ENCODE results near the gene UQCRHL. TPM values are rescaled to one million over a fixed set of nuclear protein-coding genes. Genes with fewer than 3 reads are reported as not detected.

The UQCRHL gene
- total RNA-seq, 1 donor from 2014 or later = 6.0 TPM

GRCh38 chr1:15804060-15804459 is 3.4 kb downstream of the UQCRHL start:
- ATAC-seq (no peak), DNase-seq (no peak)
- intact Hi-C loops (cut with micrococcal nuclease) = no loop called here

DNA sequence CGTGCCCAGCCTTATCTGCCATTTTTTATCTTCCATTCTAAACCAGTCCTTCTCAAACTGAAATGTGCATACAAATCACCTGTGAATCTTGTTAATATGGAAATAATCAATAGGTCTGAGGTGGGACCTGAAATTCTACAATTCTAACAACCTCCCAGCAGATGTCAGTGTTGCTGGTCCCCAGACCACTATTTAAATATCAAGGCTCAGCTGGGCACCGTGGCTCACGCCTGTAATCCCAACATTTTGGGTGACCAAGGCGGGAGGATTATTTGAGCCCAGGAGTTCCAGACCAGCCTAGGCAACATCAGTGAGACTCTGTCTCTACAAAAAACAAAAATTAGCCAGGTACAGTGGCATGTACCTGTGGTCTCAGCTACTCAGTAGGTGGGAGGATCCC is 4.1 kb downstream of the UQCRHL start:
- intact Hi-C loops (cut with micrococcal nuclease) = no loop called here
- ATAC-seq (no peak), DNase-seq (no peak)

DNA sequence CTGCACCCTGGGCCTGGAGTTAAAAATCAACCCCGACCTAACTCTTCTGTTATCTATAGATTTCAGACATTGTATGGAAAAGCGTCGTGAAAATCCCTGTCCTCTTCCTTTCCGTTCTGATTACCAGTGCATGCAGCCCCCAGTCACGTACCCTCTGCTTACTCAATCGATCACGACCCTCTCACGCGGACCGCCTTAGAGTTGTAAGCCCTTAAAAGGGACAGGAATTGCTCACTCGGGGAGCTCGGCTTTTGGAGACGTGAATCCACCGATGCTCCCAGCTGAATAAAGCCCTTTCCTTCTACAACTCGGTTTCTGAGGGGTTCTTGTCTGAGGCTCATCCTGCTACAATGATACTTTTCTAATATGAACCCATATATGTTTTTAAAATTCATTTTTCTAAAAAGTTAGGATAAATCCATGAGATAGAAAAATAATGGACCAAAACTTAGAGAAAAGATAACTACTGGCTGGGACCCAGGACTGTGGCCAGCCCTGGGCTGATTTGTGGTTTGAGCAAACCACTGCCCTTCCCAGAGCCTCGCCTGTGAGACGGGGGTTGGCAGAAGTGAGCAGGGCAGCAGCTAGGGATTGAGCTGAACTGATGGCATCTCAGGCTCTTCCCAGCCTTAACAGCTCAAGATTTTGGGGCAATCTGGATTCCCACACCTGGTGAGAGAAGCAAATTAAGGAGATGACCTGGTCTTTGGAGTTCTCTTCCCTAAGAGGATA is 5.0 kb downstream of the UQCRHL start:
- ATAC-seq = no peak
- intact Hi-C loops (cut with micrococcal nuclease) = no loop called here
- DNase-seq = no peak

DNA sequence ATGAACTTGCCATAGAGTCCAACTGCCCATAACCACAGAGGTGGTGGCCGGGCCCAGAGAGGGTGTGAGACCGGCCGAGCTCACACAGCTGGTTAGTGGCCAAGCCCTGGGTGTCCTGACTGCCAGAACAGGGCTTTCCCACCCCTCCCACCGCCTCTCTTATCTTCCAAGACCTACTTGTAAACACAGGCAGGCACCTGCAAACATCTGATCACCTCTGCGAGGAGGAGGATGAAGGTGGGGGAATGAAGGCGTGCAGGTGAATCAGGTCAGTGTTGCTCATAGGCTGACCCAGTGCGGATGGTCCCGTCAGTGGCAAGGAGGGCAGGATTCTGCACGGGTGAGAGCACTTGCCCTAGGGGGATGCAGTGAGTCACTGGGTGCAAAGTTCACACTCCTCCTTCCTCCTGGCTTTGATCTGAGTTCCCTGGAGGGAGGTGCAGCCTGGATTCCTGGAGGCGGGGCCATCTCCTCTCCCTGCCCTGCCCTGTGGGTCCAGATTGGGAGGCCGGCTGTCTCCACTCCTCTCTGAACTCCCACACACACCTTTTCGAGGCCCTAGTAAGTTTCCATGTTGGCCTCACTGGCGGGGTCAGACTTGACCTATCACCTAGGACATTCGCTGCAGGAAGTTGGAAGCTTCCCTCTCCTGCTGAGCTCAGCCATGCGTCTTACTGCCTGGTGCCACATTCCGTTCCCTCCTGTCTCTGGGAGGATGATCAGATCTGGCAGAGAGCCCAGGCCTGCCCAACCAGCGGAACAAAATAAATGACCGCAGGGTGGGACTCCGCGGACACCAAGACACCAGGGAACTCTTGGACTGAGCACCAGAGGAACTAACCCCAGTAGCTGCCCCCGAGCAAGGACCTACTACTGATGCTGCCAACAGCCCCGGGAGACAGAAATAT is 7.3 kb downstream of the UQCRHL start:
- ATAC-seq = peak; percentile 42
- DNase-seq = peak; percentile 33
- intact Hi-C loops (cut with micrococcal nuclease) = loop anchor here (10.0 kb wide), 1 partner anchor 195 kb away; no protein-coding TSS in a partner anchor

DNA sequence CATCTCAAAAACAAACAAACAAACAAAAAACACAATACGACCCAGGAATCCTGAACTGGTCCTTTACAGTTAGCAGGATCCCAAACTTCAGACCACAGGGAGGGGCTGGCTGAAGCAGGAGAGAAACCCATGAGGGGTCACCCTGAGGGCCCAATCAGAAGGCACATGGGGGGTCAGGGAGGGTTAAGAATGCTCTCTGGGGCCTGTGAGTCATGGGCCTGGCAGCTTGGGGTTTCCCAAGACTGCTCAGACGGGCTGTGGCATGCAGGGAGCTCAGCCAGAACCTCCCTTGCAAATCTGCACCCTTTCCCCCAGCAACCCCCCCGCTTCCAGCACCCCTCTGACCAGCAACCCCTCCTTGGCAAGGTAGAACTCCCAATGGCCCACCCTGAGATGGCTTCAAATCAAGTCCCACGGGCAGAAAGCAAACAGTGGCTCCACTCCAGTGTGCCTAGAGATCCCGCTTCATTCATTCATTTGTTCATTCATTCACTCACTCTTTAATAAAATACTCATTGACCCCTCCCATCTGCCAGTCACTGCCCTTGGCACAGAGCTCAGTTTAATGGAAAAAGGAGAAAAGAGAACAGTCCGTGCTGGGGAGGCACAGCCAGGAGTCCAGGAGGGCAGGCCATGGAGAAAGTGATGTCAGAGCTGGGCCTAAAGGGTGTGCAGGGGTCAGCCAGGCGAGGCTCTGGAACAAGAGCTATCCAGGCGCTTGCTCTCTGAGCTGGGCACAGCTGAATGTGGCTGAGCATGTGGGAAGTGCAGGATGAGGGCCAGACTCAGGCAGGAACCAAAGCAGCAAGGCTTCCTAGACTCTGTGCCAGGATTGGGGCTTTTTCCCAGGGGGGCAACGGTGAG is 8.2 kb downstream of the UQCRHL start:
- peak; percentile 54 for DNase-seq
- peak; percentile 68 for ATAC-seq
- intact Hi-C loops (cut with micrococcal nuclease) = loop anchor here (10.0 kb wide), 1 partner anchor 196 kb away; no protein-coding TSS in a partner anchor

DNA sequence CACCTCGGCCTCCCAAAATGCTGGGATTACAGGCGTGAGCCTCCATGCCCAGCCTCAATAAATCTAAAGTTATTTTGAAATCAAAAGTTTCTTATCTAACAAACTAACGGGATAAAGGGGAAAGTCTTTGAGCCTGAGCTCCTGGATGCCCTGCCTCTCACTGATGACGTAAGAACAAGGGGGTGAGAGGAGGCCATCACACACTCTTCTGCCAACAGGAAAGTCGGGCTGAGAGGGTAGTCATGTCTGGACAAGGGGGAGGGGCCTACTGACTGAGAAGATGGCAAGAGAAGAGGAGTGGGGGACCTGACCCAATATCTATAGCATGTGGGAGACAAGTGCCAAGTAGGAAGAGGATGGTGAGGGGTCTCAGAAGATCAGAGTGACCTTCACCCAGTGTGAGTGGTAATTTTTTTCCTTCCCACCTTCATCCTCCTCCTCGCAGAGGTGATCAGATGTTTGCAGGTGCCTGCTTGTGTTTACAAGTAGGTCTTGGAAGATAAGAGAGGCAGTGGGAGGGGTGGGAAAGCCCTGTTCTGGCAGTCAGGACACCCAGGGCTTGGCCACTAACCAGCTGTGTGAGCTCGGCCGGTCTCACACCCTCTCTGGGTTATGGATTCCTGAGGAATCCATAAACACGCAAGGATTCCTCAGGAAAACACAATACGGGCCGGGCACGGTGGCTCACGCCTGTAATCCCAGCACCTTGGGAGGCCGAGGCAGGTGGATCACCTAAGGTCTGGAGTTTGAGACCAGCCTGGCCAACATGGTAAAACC is 9.6 kb downstream of the UQCRHL start:
- DNase-seq (no peak), ATAC-seq (no peak)
- intact Hi-C loops (cut with micrococcal nuclease) = loop anchor here (10.0 kb wide), 1 partner anchor 197 kb away; no protein-coding TSS in a partner anchor

GRCh38 chr1:15796086-15796462 is 11.4 kb downstream of the UQCRHL start:
- intact Hi-C loops (cut with micrococcal nuclease) = loop anchor here (10.0 kb wide), 1 partner anchor 199 kb away; no protein-coding TSS in a partner anchor
- ATAC-seq (no peak), DNase-seq (no peak)

DNA sequence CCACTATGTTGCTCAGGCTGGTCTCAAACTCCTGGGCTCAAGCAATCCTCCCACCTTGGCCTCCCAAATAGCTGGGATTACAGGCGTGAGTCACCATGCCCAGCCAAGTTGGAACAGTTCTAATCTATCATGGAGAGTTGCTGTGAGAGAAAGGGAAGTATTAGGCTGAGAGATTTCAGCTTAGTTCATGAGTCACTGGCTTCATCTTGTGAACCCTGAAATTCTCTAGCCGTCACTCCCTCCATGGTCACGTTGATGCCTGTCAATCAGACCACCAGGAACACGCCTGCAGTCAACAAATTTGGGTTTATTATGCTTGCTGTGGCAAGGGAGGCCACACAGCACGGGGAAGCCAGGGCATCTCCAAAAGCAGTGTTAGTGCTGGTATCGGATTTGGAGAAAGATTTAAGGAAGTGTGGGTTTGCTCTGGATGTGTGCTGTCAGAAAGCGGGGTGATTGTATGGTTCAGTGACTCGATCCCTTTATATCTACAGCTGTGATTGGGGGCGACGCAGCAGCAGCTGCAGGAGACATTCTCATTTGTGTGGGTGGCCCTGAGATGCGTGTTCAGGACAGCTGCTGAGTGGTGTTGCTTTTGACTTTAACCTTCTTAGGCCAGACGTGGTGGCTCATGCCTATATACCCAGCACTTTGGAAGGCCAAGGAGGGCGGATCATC is 18.7 kb downstream of the UQCRHL start:
- intact Hi-C loops (cut with micrococcal nuclease) = no loop called here
- DNase-seq (no peak), ATAC-seq (no peak)

DNA sequence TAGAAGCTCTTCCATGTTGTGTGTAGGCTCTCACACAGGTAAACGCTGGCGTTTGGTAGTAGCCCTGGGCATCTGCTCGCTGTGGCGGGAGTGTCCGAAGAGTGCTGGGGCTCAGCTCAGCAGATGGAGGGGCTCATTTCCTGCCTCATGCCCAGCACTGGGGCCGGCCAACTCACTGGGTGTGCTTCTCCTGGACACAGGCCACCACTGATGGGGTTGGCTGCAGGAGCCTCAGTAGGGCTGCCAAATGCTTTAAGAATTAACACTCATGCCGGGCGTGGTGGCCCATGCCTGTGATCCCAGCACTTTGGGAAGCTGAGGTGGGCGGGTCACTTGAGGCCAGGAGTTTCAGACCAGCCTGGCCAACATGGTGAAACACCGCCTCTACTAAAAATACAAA is 20.9 kb downstream of the UQCRHL start:
- intact Hi-C loops (cut with micrococcal nuclease) = no loop called here
- peak; percentile 79 for ATAC-seq
- peak; percentile 66 for DNase-seq

DNA sequence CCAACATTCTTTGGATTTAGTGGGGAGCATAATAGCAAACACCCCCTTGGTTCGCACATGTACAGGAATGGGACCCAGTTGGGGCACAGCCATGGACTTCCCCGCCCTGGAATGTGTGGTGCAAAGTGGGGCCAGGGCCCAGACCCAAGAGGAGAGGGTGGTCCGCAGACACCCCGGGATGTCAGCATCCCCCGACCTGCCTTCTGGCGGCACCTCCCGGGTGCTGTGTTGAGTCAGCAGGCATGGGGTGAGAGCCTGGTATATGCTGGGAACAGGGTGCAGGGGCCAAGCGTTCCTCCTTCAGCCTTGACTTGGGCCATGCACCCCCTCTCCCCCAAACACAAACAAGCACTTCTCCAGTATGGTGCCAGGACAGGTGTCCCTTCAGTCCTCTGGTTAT is 21.8 kb downstream of the UQCRHL start:
- intact Hi-C loops (cut with micrococcal nuclease) = no loop called here

DNA sequence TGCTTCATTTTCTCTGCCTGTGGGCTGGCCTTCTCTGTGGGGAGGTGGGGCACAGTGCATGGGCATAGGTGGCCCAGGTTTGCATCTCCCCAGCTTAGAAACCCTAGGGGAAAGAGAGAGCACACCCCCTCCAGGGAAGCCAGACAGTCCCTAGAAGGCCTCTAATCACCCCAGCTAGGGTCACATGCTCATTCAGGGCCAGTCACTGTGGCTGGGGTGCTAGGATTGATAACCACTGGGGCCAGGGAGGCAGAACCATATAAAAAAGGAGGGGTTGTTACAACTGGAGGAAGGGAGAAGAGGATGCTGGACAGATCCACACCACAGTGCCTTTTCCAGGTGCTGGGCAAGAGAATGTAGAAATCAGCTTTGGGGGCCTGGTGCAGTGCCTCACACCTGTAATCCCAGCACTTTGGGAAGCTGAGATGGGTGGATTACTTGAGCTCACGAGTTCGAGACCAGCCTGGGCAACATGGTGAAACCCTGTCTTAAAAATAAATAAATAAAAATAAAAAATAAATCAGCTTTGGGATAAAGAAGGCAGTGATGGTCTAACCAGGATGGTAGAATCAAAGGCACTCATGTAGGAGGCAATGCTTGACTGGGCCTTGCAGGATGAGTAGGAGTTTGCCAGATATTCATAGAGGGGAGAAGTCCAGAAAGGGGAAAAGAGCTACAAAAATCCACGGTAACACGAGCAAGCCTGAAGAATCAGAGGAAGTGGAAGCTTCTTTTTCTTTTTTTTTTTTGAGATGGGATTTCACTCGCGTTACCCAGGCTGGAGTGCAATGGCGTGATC is 29.3 kb downstream of the UQCRHL start:
- intact Hi-C loops (cut with micrococcal nuclease) = no loop called here
- no peak for ATAC-seq
- no peak for DNase-seq

More for the DNA sequence above, 21.8 kb downstream of the UQCRHL start:
- DNase-seq (no peak), ATAC-seq (peak; percentile 12)

DNA sequence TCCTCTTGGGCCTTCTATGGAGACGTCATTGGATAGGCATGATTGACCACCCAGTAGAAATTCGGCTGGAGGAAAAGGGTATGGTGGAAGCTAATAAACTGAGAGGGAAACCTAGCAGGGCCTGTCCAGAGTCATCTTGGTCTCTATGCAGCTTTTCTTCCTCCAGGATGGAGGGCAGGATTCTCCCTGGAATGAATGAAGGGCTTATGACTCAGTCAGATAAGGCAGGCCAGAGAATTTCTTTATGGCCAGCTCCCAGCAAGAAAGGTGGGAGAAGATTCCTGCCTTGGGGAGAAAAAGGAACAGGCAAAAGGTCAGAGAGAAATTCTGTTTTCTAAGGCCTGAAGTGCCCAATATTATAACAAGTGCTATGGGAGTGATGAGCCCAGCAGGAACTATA is 31.7 kb downstream of the UQCRHL start:
- intact Hi-C loops (cut with micrococcal nuclease) = no loop called here
- ATAC-seq (no peak), DNase-seq (no peak)

- intact Hi-C loops (cut with micrococcal nuclease) = no loop called here
- DNase-seq (no peak), ATAC-seq (no peak)
Observed at GRCh38 chr1:15771836-15772515, 35.5 kb downstream of the UQCRHL start.

- DNase-seq (no peak), ATAC-seq (no peak)
- intact Hi-C loops (cut with micrococcal nuclease) = no loop called here
Observed at GRCh38 chr1:15770313-15770962, 37.0 kb downstream of the UQCRHL start.

DNA sequence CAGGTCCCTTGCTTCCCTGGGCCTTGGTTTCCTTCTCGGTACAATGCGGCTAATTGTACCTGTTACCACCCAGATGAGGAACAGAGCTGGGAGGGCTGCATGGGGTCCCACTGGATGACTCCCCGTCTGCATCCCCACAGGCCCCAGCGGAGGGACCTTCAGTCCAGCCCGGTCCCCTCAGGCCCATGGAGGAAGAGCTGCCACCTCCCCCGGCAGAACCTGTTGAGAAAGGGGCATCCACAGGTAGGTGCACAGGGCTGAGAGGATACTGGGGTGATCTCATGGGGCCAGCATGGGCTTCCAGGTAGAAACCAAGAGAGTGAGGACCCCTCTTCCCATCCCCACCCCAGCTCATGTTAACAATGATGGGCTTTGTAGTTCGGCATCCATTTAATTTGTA is 39.1 kb downstream of the UQCRHL start:
- intact Hi-C loops (cut with micrococcal nuclease) = no loop called here
- ATAC-seq = no peak
- DNase-seq = no peak

GRCh38 chr1:15767941-15768340 is 39.5 kb downstream of the UQCRHL start:
- ATAC-seq (no peak), DNase-seq (no peak)
- intact Hi-C loops (cut with micrococcal nuclease) = no loop called here
